WTC11 (cell line): ENCODE results near the gene RLN3. TPM values are rescaled to one million over a fixed set of nuclear protein-coding genes. Genes with fewer than 3 reads are reported as not detected.

Experiments
- ATF1 ChIP-seq: sonication (generic); formaldehyde crosslinking; IDR thresholded peaks from 2 replicates; pipeline ENCODE4 v1.8.1; 2023; ENCODE audit warnings: mild to moderate bottlenecking, moderate library complexity, missing genetic modification reagents
- E2F4 ChIP-seq: sonication (generic); formaldehyde crosslinking; IDR thresholded peaks from 2 replicates; pipeline ENCODE4 v1.8.1; 2022; ENCODE audit warnings: low read depth, mild to moderate bottlenecking, moderate library complexity, missing genetic modification reagents, borderline replicate concordance
- ERG ChIP-seq: fragments of 250-450 bp; sonication (Bioruptor Pico); IDR thresholded peaks from 2 replicates; pipeline ENCODE4 v1.8.0; 2021; ENCODE audit warnings: mild to moderate bottlenecking
- GTF2I ChIP-seq: fragments of 250-450 bp; sonication (Bioruptor Pico); conservative IDR thresholded peaks from 2 replicates; pipeline ENCODE4 v1.4.0; 2021; ENCODE audit warnings: mild to moderate bottlenecking
- STAT6 ChIP-seq: sonication (generic); formaldehyde crosslinking; conservative IDR thresholded peaks from 2 replicates; pipeline ENCODE4 v1.8.1; 2023; ENCODE audit warnings: mild to moderate bottlenecking, low read depth, missing genetic modification reagents, moderate library complexity
- ZNF281 ChIP-seq: sonication (generic); formaldehyde crosslinking; IDR thresholded peaks from 2 replicates; pipeline ENCODE4 v1.8.0; 2023; ENCODE audit warnings: mild to moderate bottlenecking, missing genetic modification reagents
- ZNF671 ChIP-seq: fragments of 250-450 bp; sonication (Bioruptor Pico); IDR thresholded peaks from 2 replicates; pipeline ENCODE4 v1.8.0; 2021; ENCODE audit warnings: mild to moderate bottlenecking
- total RNA-seq: library from RNA; stranded (reverse); gene quantifications from 3 replicates; pipeline ENCODE4 v1.2.3, GENCODE V29; 2021
- TF ChIP-seq, protein P1 (sequence below): sonication (generic); formaldehyde crosslinking; IDR thresholded peaks from 2 replicates; pipeline ENCODE4 v1.8.1; 2022; ENCODE audit warnings: mild to moderate bottlenecking, missing genetic modification reagents, moderate library complexity, borderline replicate concordance

Gene RLN3
- total RNA-seq, 1 experiment from 2014 or later: not detected

GRCh38 chr19:14078411-14078810 lies 50.5 kb downstream of the RLN3 start (continued):
- TF ChIP-seq ZNF281: no peak
- TF ChIP-seq ZNF671 (CRISPR knock-in tag): no peak
- TF ChIP-seq ERG (CRISPR knock-in tag): no peak
- no peak for TF ChIP-seq E2F4
- TF ChIP-seq, protein P1, sequence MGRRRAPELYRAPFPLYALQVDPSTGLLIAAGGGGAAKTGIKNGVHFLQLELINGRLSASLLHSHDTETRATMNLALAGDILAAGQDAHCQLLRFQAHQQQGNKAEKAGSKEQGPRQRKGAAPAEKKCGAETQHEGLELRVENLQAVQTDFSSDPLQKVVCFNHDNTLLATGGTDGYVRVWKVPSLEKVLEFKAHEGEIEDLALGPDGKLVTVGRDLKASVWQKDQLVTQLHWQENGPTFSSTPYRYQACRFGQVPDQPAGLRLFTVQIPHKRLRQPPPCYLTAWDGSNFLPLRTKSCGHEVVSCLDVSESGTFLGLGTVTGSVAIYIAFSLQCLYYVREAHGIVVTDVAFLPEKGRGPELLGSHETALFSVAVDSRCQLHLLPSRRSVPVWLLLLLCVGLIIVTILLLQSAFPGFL (CRISPR knock-in tag): no peak
- TF ChIP-seq GTF2I: no peak
- TF ChIP-seq STAT6 (CRISPR knock-in tag): no peak
- no peak for TF ChIP-seq ATF1 (CRISPR knock-in tag)

Other genes starting within 250 kb of the RLN3 start
- gene ZSWIM4, start 232.7 kb upstream of the RLN3 start, total RNA-seq: 33.4 to 35.5 TPM (median 34.2 TPM) in 3 replicates
- 0.66 to 1.1 TPM (median 0.71 TPM) in 3 replicates for gene NANOS3, start 151.0 kb upstream of the RLN3 start, total RNA-seq
- 5.0 to 7.2 TPM (median 6.4 TPM) in 3 replicates for gene BRME1, start 122.0 kb upstream of the RLN3 start, total RNA-seq
- 36.6 to 44.2 TPM (median 42.2 TPM) in 3 replicates for gene CC2D1A, start 121.9 kb upstream of the RLN3 start, total RNA-seq
- 1.1 to 1.4 TPM (median 1.4 TPM) in 3 replicates for gene PODNL1, start 89.7 kb upstream of the RLN3 start, total RNA-seq
- 82.9 to 89.0 TPM (median 83.3 TPM) in 3 replicates for gene DCAF15, start 75.6 kb upstream of the RLN3 start, total RNA-seq
- 20.4 to 23.2 TPM (median 21.4 TPM) in 3 replicates for gene RFX1, start 21.8 kb upstream of the RLN3 start, total RNA-seq
- gene IL27RA, start 3.6 kb downstream of the RLN3 start, total RNA-seq: 11.8 to 12.2 TPM (median 12.0 TPM) in 3 replicates
- gene PALM3, start 33.9 kb downstream of the RLN3 start, total RNA-seq: 25.9 to 31.1 TPM (median 28.6 TPM) in 3 replicates
- 2.4 to 3.4 TPM (median 3.2 TPM) in 3 replicates for gene MISP3, start 44.6 kb downstream of the RLN3 start, total RNA-seq
- gene C19orf67, start 57.6 kb downstream of the RLN3 start, total RNA-seq: 0.35 to 0.87 TPM (median 0.41 TPM) in 3 replicates
- 113 to 131 TPM (median 116 TPM) in 3 replicates for gene SAMD1, start 62.6 kb downstream of the RLN3 start, total RNA-seq
- 37.8 to 48.0 TPM (median 41.7 TPM) in 3 replicates for gene PRKACA, start 89.6 kb downstream of the RLN3 start, total RNA-seq
- 37.1 to 40.4 TPM (median 38.4 TPM) in 3 replicates for gene ASF1B, start 108.4 kb downstream of the RLN3 start, total RNA-seq
- gene ADGRL1, start 178.0 kb downstream of the RLN3 start, total RNA-seq: 128 to 140 TPM (median 140 TPM) in 3 replicates